Upper lobe of right lung (tissue), 1 donor: ENCODE measurements around the gene MRGPRD. TPM values are rescaled to one million over a fixed set of nuclear protein-coding genes. Genes with fewer than 3 reads are reported as not detected.
A peak's percentile ranks its signal among the peaks of the same experiment; 100 is the strongest.

Experiments used
- ATAC-seq: fragments of 200-7000 bp; cut with Tn5 transposase; one replicate; pipeline ENCODE4 v1.9.1; 2020; ENCODE audit warnings: mild to moderate bottlenecking, moderate library complexity
- DNase-seq: peaks from one replicate; pipeline ENCODE4 v3.0.0-alpha.2; 2020
- H3K27ac ChIP-seq: fragments of 200-600 bp; one replicate; pipeline ENCODE4 v1.8.0; 2022
- H3K27me3 ChIP-seq: fragments of 200-600 bp; one replicate; pipeline ENCODE4 v1.8.0; 2022; ENCODE audit warnings: mild to moderate bottlenecking
- H3K36me3 ChIP-seq: fragments of 200-600 bp; one replicate; pipeline ENCODE4 v1.8.0; 2022
- H3K4me1 ChIP-seq: fragments of 200-600 bp; one replicate; pipeline ENCODE4 v1.8.0; 2022
- H3K4me3 ChIP-seq: fragments of 200-600 bp; one replicate; pipeline ENCODE4 v1.8.0; 2022; ENCODE audit warnings: mild to moderate bottlenecking
- H3K9me3 ChIP-seq: fragments of 200-600 bp; one replicate; pipeline ENCODE4 v1.8.0; 2022
- intact Hi-C: fragments of 100-400 bp; cut with DNase I; formaldehyde crosslinking; loops from one replicate; pipeline ENCODE4 v1.11.0; 2022
- total RNA-seq: library from RNA; stranded (reverse); fragmentation: NEBNext Ultra II Directional; extraction: Animal tissue kit (Norgen Biotek cat#: 25700); gene quantifications from one replicate; pipeline ENCODE4 v1.2.1, GENCODE V29; 2021
- TF ChIP-seq, protein P1 (sequence below): fragments of 200-600 bp; IDR thresholded peaks from one replicate; pipeline ENCODE4 v1.8.0; 2022; ENCODE audit warnings: antibody characterized with exemption
- donor health status: DM: no; HTN: yes; CAD: no; lungs with severe emphysema.

Gene MRGPRD
- total RNA-seq, 1 donor from 2014 or later: not detected

DNA sequence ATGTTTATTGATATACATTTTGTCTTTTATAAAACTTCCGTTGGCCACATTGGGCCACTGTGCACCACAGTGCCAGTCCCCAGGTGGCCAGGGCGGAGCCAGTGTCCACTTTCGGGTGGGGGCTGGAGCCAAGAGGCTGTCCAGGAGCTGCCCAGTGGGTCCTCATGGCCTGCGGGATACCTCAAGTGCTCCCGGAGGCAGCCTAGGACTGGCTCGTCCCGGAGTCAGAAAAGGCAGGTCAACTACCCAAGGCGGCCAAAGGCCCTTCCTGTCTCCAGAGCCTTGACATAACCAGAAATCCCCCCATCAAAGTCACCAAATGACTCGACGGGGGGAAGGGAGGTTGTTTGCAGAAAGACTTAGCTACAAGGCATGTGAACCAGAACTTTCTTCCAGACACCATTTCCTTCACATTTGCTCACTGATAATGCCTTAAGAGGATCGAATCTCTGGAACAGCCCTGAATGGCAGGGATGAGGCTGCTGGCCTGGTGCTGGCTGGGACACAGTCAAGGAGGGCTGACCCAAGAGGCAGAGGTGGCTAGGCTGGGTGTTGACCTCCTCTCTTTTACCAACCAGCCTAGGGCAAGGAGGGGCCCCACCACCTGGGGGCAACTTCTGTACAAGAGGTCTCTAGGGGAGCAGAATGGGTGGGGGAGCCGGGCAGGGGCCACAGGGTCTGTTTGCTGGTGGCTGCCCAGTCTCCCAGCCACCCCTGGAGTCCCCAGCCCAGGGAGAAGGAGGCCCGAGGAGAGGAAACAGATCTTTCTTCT, 23.8 kb upstream of the MRGPRD start:
- peaks cover 4% of the 10 kb centered on the region for H3K36me3 ChIP-seq
- peak; percentile 52 for DNase-seq
- no peaks in the 10 kb centered on the region for H3K9me3 ChIP-seq
- ATAC-seq: no peak
- H3K27ac ChIP-seq: no peak overlapping the region
- H3K4me1 ChIP-seq: peaks cover 21% of the 10 kb centered on the region
- H3K27me3 ChIP-seq: no peaks in the 10 kb centered on the region
- no peak overlapping the region for H3K4me3 ChIP-seq
- intact Hi-C loops: no loop called here
- TF ChIP-seq, protein P1, sequence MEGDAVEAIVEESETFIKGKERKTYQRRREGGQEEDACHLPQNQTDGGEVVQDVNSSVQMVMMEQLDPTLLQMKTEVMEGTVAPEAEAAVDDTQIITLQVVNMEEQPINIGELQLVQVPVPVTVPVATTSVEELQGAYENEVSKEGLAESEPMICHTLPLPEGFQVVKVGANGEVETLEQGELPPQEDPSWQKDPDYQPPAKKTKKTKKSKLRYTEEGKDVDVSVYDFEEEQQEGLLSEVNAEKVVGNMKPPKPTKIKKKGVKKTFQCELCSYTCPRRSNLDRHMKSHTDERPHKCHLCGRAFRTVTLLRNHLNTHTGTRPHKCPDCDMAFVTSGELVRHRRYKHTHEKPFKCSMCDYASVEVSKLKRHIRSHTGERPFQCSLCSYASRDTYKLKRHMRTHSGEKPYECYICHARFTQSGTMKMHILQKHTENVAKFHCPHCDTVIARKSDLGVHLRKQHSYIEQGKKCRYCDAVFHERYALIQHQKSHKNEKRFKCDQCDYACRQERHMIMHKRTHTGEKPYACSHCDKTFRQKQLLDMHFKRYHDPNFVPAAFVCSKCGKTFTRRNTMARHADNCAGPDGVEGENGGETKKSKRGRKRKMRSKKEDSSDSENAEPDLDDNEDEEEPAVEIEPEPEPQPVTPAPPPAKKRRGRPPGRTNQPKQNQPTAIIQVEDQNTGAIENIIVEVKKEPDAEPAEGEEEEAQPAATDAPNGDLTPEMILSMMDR: no peak

DNA sequence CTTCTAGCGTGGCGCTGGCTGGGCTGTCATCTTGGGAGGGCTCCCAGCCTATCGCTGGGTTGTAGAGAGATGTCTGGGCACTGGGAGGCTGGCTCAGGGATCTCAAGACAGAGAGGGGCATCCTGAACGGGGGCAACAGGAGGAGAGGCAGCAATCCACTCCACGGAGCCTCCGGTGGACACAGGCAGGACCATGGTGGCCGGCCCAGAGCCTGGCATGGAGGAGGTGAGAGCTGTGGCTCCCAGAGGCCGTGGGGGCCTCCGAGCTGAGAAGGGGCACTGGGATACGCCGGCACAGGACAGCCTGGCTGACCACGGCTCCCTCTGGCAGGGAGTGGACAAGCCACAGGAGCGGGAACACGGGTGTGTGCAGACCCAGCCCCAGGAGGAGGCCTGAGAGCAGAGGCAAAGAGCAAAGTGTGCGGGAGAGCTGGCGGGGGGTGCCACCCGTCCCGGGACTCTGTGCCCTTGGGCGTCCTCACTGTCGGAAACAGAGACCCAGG, 23.1 kb upstream of the MRGPRD start:
- no peak overlapping the region for H3K27ac ChIP-seq
- DNase-seq: peak; percentile 56
- TF ChIP-seq, protein P1: no peak
- H3K36me3 ChIP-seq: peaks cover 4% of the 10 kb centered on the region
- no peak overlapping the region for H3K4me3 ChIP-seq
- H3K9me3 ChIP-seq: no peaks in the 10 kb centered on the region
- H3K27me3 ChIP-seq: no peaks in the 10 kb centered on the region
- peaks cover 14% of the 10 kb centered on the region for H3K4me1 ChIP-seq
- no peak for ATAC-seq
- intact Hi-C loops: no loop called here

DNA sequence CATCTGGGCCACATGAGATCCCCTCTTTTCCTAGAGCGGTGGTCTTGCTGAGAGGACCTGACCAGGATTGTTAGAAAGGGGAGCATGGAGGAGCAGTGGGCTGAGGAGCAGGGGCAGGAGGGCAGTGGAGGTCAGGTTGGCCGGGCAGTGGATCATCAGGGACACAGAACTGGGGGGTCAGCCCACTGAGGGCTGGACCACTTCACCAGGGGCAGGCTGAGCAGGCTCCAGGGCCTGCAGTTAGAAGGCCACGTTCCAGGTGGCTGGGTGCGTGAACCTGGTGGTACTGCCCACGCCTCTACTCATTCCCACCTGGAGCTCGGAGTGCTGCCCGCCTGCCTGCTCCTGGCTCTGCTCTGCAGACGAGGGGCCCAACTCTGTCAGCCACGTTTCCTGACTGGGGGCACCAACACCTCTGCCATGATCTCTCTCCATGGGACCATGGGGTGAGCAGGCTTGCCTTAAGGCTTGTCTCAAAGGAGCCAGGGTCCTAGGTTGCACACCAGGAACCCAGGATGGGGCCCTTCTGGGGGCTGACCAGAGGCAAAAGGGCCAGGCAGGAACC, 22.6 kb upstream of the MRGPRD start:
- no peak overlapping the region for H3K4me3 ChIP-seq
- intact Hi-C loops: no loop called here
- TF ChIP-seq, protein P1: no peak
- H3K4me1 ChIP-seq: peaks cover 12% of the 10 kb centered on the region
- DNase-seq: no peak
- ATAC-seq: no peak
- no peaks in the 10 kb centered on the region for H3K9me3 ChIP-seq
- H3K27me3 ChIP-seq: no peaks in the 10 kb centered on the region
- H3K36me3 ChIP-seq: peaks cover 4% of the 10 kb centered on the region
- H3K27ac ChIP-seq: no peak overlapping the region

DNA sequence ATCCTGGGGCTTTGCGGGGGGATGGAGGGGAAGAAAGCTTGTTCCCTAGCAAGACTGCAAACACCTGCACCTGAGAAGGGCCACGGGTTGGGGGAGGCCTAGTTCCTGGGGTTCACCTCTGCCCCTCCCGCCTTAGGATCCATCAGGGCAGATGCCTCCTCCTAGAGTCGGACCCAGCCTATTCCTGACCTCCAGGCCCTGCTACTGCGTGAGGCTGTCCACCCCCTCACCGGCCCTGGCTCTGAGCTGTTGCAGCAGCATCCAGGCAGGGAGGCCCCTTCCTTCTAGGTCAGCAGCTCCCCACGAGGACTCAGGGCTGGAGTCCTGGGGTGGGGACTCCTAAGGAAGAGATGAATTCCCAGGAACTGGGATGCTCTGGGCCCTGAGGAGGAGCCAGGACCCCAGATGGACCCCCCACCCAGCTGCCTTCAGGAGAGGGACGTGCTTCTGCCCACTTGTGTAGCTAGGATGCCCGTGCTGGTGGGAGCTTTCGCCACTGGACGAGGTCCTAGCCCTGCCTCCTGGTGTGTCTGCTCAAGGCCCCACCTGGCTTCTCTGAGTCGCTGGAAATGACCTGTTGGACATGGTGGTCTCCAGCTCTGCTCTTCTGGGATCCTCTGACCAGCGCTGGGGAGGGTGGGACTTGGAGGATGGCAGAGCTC, 21.9 kb upstream of the MRGPRD start:
- Histone ChIP-seq H3K27me3 (no peaks in the 10 kb centered on the region), H3K9me3 (no peaks in the 10 kb centered on the region), H3K27ac (no peak overlapping the region), H3K4me1 (peaks cover 12% of the 10 kb centered on the region), H3K4me3 (no peak overlapping the region), H3K36me3 (peaks cover 4% of the 10 kb centered on the region)
- intact Hi-C loops: no loop called here
- TF ChIP-seq, protein P1: no peak
- no peak for ATAC-seq
- DNase-seq: peak; percentile 58

DNA sequence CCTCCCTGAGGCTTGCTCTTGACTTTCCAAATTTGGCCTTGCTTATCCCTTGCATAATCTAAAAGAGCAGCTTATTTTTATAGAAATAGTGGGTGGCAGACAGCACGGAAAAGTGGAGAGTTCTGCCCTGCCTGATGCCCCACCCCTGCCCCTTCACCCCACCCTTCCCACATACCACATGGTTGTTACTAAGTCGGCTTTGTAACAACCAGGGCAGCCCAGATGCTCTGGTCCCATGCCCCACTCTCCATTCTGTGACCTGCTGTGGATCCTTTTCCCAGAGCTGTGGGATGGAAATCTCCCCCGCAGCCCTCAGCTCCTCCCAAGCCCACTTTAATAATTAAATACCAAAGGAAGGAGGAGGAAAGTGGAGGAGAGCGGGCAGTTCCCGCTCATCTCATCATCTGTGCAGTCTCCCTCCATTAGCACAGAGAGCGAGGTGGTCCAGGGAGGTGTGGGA, 21.4 kb upstream of the MRGPRD start:
- Histone ChIP-seq H3K4me1 (peaks cover 9% of the 10 kb centered on the region), H3K9me3 (no peaks in the 10 kb centered on the region), H3K4me3 (no peak overlapping the region), H3K27me3 (no peaks in the 10 kb centered on the region), H3K27ac (no peak overlapping the region), H3K36me3 (peaks cover 4% of the 10 kb centered on the region)
- DNase-seq (no peak), ATAC-seq (no peak)
- TF ChIP-seq, protein P1: no peak
- intact Hi-C loops: no loop called here
